ENCODE results near the gene HGD.
A peak's percentile ranks its signal among the peaks of the same experiment; 100 is the strongest.

HGD gene

DNA sequence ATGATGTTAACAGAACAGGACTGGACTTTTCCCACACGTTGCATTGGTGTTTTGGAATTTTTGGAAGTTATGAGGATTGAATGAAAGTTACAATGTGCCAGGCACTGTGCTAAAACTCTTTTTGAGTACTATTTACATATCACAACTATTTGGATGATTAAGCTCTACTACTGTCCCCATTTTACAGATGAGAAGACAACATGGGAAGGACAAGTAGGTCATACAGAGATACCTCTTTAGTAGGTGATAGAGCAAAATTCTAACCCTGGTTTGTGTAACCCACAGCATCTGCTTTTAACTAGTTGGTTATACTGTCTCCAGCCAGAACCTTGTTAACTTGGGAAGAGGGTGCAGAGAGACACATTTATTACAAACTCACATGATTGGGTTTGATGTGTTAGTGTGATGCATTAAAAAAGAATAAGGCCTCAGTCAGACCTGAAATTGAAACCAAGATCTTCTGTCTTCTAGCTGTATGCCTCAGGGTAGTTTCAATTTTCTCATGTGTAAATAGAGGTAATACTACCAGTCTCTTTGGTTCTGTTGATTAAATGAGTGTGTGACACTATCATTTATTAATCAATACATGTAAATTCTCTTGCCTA, 84.5 kb downstream of the HGD start:
- Mint-ChIP-seq H3K36me3 (ENCODE audit: low read depth) (peaks cover 13% of the 10 kb centered on the region), H3K27ac (peak overlapping the region; percentile 83), H3K27me3 (ENCODE audit: low read depth) (peaks cover 9% of the 10 kb centered on the region), H3K4me3 (peak overlapping the region; percentile 84), H3K4me1 (ENCODE audit: low read depth) (peaks cover 10% of the 10 kb centered on the region), H3K9me3 (no peaks in the 10 kb centered on the region)

DNA sequence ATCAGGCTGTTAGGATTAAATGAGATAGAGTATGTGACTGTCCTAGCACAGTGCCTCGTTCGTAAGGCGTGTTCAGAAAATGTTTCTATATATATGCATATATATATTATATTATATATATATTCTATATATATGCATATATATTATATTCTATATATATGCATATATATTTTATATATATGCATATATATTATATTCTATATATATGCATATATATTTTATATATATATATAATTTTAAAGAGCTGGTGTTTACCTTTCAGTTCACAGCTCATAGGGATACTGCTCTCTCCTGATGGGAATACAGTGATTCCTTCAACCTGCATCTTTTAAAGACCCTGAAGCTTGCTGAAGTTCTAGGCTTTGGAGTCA, 85.2 kb downstream of the HGD start:
- no peaks in the 10 kb centered on the region for H3K9me3 Mint-ChIP-seq
- peaks cover 12% of the 10 kb centered on the region for H3K4me1 Mint-ChIP-seq (ENCODE audit: low read depth)
- peaks cover 12% of the 10 kb centered on the region for H3K36me3 Mint-ChIP-seq (ENCODE audit: low read depth)
- H3K4me3 Mint-ChIP-seq = peak overlapping the region; percentile 91
- H3K27ac Mint-ChIP-seq = peak overlapping the region; percentile 89
- peaks cover 10% of the 10 kb centered on the region for H3K27me3 Mint-ChIP-seq (ENCODE audit: low read depth)

DNA sequence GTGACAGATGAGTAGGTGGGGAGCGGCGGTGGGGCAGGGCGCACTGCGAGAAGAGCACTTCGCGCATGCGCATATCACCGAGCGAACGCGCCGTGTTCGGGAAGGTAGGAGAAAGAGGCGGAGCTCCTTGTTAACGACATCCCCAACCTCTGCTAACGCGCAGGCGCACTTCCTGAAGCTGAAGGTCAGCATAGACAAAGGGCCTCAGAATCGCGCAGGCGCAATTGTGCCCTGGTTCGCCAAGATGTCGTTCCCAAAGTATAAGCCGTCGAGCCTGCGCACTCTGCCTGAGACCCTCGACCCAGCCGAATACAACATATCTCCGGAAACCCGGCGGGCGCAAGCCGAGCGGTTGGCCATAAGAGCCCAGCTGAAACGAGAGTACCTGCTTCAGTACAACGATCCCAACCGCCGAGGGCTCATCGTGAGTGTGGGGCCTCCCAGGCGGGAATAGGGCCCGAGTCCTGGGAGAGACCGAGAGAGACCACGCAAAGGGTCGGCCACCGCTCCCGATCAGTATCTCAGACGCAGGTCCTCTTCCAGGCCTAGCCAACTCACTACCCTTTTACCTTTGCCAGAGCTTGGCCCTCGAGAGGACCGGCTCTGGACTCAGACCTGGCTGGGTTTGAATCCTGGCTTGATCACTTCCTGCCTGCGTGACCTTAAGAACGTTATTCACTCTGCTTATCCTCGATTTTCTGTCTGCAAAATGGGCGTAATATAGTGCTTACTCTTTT, 85.8 kb downstream of the HGD start, which contains the start of gene NDUFB4:
Gene NDUFB4, plus strand, starts transcription at position 221 of the 737 bp plus-strand sequence. Its CDS starts 24 bp downstream, at position 245.
- H3K4me1 Mint-ChIP-seq (ENCODE audit: low read depth) = peaks cover 12% of the 10 kb centered on the region

DNA sequence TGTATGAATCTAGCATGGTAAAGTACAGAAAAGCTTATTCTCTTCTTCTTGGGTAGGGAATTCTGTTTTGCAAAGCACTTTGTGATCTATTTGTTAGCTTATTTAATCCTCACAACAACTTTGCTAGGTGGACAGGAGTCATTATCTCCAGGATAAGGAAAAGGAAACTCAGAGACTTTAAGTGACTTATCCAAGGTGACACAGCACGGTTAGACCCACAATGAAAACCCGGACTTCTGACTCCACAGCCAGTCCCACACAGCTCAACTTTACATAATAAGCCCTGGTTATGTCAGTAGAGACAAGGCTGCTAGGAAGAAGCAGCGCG, 86.3 kb downstream of the HGD start:
- Mint-ChIP-seq H3K4me3 (peak overlapping the region; percentile 91), H3K27me3 (ENCODE audit: low read depth) (peaks cover 10% of the 10 kb centered on the region), H3K27ac (peak overlapping the region; percentile 89), H3K9me3 (no peaks in the 10 kb centered on the region), H3K36me3 (ENCODE audit: low read depth) (peaks cover 1% of the 10 kb centered on the region), H3K4me1 (ENCODE audit: low read depth) (peaks cover 9% of the 10 kb centered on the region)

More for the DNA sequence above, 85.8 kb downstream of the HGD start, which contains the start of gene NDUFB4:
- Mint-ChIP-seq H3K9me3 (no peaks in the 10 kb centered on the region), H3K36me3 (ENCODE audit: low read depth) (peaks cover 6% of the 10 kb centered on the region), H3K27me3 (ENCODE audit: low read depth) (peaks cover 10% of the 10 kb centered on the region), H3K27ac (peak within 1 kb of the TSS; percentile 89), H3K4me3 (peak within 1 kb of the TSS; percentile 91)

DNA sequence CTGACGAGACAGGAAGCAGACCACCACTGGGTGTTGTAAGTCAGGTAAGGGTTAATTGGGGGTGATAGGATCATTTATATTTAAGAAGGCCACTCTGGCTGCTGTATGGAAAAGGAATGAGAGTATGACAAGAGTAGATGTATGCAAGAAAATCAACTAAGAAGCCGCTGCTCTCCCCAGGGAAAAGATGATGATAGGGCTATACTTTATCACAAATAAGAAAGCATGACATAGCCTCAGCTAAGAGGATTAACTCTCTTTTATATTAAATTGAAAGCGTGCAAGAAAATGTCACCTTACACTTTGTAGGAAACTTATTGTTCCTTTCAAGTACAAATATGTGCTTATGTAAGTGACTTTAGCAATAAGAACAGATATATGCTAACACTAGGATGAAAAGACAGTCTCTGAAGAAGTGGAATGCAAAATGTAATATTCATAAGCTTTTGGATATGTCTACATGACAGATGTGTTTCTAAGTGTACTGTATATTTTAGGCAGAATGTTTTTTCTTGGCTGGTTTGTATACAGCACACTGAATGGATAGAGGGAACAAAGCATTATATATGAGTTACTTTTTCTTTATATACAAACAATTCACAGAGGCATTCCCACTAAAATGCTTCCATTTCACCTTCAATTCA, 94.6 kb downstream of the HGD start:
- Mint-ChIP-seq H3K4me3 (no peak overlapping the region), H3K27ac (no peak overlapping the region), H3K4me1 (ENCODE audit: low read depth) (peaks cover under 1% of the 10 kb centered on the region), H3K36me3 (ENCODE audit: low read depth) (no peaks in the 10 kb centered on the region), H3K27me3 (ENCODE audit: low read depth) (peaks cover 24% of the 10 kb centered on the region), H3K9me3 (peaks cover 3% of the 10 kb centered on the region)

Data from T-helper 1 cell treated with Interleukin-12 subunit alpha and Interleukin-12 subunit beta and Interleukin-4 antibody, amounts not matched to agents 30 μg/mL and 1 μg/mL, for 36 hours (primary cell).